CD4-positive, alpha-beta T cell treated with Interleukin-17A for 1 hour (primary cell): ENCODE measurements around the gene SYT1.
"Not testable (repeated sequence)": the region's sequence is repeated elsewhere in the genome, so short reads cannot be mapped to it uniquely, and the experiment has no call there.

Experiments
- DNase-seq: peaks from one replicate; pipeline ENCODE4 v3.0.0-alpha.2; 2020

The SYT1 gene

GRCh38 chr12:78864403-78864869 is at the start of gene SYT1:
Gene SYT1 (plus strand): TSS chr12:78864774.
- DNase-seq, result no peak

GRCh38 chr12:78818487-78818886 is 46.1 kb upstream of the SYT1 start:
- DNase-seq, result no peak

GRCh38 chr12:78820946-78821345 is 43.6 kb upstream of the SYT1 start:
- DNase-seq, result no peak

- DNase-seq, result no peak
Measured at GRCh38 chr12:78824918-78825317, 39.7 kb upstream of the SYT1 start.

- no peak for DNase-seq
Measured at GRCh38 chr12:78829690-78830089, 34.9 kb upstream of the SYT1 start.

GRCh38 chr12:78835493-78835892 is 29.1 kb upstream of the SYT1 start:
- no peak for DNase-seq

GRCh38 chr12:78840518-78841019 is 24.0 kb upstream of the SYT1 start:
- not testable (repeated sequence) for DNase-seq

GRCh38 chr12:78853231-78853630 is 11.3 kb upstream of the SYT1 start:
- no peak for DNase-seq

GRCh38 chr12:78863482-78864402 is 832 bp upstream of the SYT1 start:
- DNase-seq, result no peak

- DNase-seq, result no peak
Measured at GRCh38 chr12:78864870-78865463, 393 bp downstream of the SYT1 start.

GRCh38 chr12:78865516-78865915 is 942 bp downstream of the SYT1 start:
- no peak for DNase-seq

- no peak for DNase-seq
Measured at GRCh38 chr12:78866518-78866917, 1.9 kb downstream of the SYT1 start.

GRCh38 chr12:78870539-78870938 is 6.0 kb downstream of the SYT1 start:
- no peak for DNase-seq

GRCh38 chr12:78871566-78871965 is 7.0 kb downstream of the SYT1 start:
- no peak for DNase-seq

- no peak for DNase-seq
Measured at GRCh38 chr12:78878459-78878858, 13.9 kb downstream of the SYT1 start.

- no peak for DNase-seq
Measured at GRCh38 chr12:78878866-78879265, 14.3 kb downstream of the SYT1 start.

GRCh38 chr12:78880078-78880477 is 15.5 kb downstream of the SYT1 start:
- DNase-seq, result no peak

GRCh38 chr12:78881685-78882084 is 17.1 kb downstream of the SYT1 start:
- DNase-seq, result no peak

- DNase-seq, result no peak
Measured at GRCh38 chr12:78885466-78885865, 20.9 kb downstream of the SYT1 start.

- DNase-seq, result no peak
Measured at GRCh38 chr12:78886719-78887407, 22.3 kb downstream of the SYT1 start.

GRCh38 chr12:78887444-78887843 is 22.9 kb downstream of the SYT1 start:
- no peak for DNase-seq

- no peak for DNase-seq
Measured at GRCh38 chr12:78888568-78888967, 24.0 kb downstream of the SYT1 start.

GRCh38 chr12:78891646-78892353 is 27.2 kb downstream of the SYT1 start:
- DNase-seq, result no peak
